HG03460 (cell line): Measurements from ENCODE around the gene RPUSD2.

ENCODE experiments used
- ATAC-seq: cut with Tn5 transposase; IDR thresholded peaks from one replicate; pipeline ENCODE4 v1.9.1; 2021; ENCODE audit not compliant: unreplicated experiment

RPUSD2 gene

DNA sequence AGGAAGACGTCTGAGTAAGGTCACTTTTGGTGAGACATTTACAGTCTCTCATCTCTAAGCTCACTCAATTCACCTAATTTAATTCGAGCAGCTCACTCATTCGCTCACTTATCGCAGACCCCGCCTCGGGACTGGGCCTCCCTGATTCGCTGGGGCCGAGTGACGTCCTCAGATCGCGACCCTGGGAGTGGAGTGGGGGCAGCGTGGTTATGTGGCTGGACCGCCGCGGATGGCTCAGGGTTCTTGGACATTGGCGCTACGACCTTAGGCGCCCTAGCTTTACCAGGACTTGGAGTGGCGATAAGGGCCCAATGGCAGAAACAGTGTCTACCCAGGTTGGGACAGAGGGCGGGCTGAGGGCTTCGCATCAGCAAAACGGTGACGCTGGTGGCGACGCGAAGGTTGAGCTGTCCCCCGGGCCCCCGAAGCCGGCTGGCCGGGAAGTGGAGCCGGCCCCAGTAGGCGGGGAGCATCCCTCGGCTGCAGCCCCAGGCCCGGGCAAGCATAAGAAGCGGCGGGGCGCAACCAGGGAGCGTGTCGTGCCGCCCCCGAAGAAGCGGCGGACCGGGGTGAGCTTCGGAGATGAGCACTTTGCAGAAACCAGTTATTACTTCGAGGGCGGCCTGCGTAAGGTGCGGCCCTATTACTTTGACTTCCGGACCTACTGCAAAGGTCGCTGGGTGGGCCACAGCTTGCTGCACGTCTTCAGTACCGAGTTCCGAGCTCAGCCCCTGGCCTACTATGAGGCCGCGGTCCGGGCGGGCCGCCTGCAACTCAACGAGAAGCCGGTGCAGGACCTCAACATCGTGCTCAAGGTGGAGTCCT lies at the start of gene RPUSD2:
TSS of gene RPUSD2 (plus strand) at position 171 of the 825 bp plus-strand sequence. CDS start at position 210, 39 bp downstream.
- peak; percentile 44 for ATAC-seq

DNA sequence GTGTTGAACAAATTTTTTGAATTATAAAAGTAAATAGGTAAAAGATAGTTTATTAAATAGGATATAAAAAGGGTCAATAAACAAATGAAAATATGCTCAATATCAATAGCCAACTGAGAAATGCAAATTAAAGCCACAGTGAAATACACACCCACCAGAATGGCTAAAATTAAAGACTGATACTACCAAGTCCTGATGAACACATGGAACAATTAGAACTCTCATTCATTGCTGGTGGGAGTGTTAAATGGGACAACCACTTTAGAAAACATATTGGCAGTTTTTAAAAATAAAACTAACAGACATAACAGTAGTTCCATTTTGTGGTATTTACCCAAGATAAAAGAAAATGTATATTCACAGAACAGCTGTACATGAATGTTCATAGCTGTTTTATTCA lies 45.5 kb upstream of the RPUSD2 start:
- no peak for ATAC-seq

DNA sequence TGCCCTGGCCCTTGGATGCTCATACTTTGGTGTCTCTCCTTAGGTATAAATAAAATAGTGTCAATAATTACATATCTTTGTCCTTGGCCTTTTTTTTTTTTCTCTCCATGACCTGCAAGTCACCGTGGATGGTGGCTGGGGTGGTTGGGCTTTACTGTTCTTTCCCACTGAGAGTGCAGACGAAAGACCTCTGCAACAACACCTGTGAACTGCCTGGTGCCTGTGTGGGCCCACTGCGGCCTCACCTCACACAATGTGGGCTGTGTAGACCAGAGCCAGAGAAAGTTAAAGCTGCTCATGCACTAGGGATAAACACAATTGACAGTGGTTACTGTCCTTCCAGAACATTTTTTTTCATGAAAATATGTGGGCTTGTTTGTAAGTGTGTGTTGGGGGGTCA lies 43.2 kb upstream of the RPUSD2 start:
- ATAC-seq, result no peak

DNA sequence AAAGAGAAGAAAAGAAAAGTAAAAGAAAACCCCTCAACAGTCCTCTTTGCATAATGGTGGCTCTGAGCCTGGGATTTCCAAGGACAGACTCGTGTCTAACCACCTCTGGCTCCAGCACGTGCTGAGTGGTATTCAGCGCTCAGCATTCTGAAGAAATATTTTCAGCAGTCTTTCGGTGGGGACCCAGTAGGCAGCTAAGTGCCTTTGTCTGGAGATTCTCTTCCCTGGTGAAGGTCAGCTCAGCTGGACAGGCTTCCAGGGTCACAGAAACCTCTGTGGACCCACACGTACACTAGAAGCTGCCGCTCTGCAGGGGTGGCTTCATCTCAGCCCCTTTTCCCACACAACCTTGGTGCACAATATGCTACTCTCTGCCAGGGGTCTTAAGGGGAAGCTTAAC lies 40.3 kb upstream of the RPUSD2 start:
- no peak for ATAC-seq

- ATAC-seq, result no peak
These were observed 35.2 kb upstream of the RPUSD2 start for GRCh38 chr15:40533763-40534364.

- ATAC-seq, result no peak
These were observed 34.7 kb upstream of the RPUSD2 start for GRCh38 chr15:40534371-40534770.

DNA sequence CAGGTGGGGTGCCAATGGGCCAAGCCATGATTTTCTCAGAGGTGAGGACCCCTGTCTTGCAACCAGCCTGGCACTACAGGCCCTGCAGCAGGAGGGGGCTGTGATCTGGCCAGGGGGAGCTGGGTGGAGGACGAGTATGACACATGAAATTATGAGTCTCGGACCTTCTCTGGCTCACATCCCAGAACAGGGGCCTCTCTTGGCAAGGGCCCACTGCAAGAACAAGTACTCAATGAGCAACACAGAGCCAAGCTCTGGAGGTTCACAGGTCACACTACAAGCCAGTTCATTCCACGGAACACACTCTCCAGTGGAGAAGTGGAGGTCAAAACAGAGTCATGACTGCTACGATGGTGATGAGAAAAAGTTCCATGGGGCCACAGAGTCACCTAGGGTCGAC lies 32.6 kb upstream of the RPUSD2 start:
- ATAC-seq, result no peak

- ATAC-seq, result no peak
These were observed 30.1 kb upstream of the RPUSD2 start for GRCh38 chr15:40538976-40539375.

DNA sequence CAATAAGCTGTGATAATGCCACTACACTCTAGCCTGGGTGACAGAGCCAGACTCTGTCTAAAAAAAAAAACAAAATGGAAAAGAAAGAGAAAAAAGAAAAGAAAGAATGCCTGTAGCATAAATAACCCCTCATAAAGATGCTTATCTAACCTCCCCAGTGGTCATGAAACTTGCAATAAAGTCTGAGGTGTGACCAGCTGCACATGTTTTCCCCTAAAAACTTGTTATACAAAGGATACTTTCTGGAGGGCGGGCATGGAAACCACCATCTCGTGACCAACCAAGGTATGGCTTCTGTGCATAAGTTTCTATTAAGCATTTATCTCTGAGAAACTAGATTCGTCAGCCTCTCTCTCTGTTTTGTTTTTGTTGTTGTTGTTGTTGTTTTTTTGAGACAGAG lies 26.0 kb upstream of the RPUSD2 start:
- peak; percentile 30 for ATAC-seq

DNA sequence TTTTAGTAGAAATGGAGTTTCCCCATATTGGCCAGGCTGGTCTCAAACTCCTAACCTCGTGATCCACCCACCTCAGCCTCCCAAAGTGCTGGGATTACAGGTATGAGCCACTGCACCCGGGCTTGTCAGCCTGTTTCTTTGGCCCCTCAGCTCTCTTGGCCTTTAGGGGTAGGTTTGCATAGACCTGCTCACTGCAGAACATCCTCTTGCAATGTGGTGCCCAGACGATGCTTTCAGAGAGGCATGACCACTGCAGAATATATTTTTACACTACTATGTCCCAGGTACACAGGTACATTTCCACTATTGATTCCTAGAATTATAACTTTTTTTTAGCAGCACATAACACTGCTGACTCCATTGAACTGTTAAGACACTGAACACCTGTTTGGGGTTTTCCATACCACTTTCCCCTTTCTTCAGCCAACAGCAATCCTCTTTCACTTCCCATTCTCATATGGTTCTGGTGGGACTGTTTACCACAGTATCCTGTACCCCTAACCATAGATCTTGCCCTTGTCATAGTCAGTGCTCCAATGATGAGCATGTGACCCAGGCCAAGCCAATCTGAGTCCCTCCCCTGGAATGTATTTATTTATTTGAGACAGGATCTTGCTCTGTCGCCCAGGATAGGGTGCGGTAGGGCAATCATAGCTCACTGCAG lies 25.3 kb upstream of the RPUSD2 start:
- ATAC-seq, result peak; percentile 79

DNA sequence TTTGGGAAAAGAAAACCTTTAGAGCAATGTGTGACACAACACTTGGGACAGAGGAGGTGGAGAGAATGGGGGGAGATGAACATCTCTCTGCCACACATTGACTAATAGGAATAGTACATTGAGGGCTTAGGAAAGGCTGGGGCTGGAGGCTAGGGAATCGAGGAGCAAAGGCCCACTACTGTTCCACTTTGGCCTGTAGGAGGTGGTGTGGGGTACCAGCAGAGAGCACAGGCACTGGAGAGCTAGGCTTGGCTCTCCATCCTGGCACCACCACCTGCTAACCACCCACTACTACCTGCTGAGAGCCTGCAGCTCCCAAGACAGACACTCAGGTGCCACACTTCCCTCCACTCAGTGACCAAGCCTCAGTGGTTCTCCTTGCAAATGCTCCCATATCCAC lies 23.6 kb upstream of the RPUSD2 start:
- no peak for ATAC-seq

GRCh38 chr15:40548610-40549009 lies 20.5 kb upstream of the RPUSD2 start:
- ATAC-seq, result no peak

DNA sequence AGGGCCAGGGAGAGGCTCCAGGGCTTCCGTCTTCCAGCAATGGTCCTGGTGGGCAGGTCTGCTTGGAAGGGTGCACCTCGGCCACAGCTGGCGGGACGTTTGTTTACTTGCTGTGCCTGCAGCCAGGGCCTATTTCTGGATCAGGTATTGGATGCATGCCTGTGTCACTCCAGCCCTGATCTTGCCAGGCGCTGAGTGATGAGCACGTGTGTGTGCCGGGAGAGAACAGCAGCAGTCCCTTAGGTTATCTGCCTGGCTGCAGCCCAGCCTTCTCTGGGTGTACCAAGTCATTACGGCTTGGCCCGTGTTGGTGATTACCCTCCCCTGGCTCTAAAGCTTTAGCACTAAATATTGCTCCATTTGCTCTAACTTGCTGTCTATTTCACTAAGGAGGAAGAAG lies 19.2 kb upstream of the RPUSD2 start:
- peak; percentile 11 for ATAC-seq

- peak; percentile 79 for ATAC-seq
These were observed 18.6 kb upstream of the RPUSD2 start for GRCh38 chr15:40550341-40551037.

DNA sequence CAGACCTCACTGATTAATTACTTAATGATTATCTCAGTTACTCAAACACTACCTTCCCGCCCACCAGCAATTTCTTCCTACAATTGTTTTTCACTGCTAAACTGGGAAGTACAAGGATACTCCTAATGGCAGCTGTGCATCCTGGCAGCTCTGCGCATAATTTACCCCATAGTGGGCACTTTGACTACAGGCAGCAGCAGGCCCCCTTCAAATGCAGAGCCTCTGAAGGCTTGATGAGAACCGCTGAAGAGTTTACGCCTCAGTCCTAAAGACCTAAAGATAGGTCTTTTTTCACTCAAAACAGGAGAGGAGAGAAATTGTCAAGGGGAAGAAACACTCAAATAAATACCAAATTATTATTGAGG lies 15.0 kb upstream of the RPUSD2 start:
- no peak for ATAC-seq

DNA sequence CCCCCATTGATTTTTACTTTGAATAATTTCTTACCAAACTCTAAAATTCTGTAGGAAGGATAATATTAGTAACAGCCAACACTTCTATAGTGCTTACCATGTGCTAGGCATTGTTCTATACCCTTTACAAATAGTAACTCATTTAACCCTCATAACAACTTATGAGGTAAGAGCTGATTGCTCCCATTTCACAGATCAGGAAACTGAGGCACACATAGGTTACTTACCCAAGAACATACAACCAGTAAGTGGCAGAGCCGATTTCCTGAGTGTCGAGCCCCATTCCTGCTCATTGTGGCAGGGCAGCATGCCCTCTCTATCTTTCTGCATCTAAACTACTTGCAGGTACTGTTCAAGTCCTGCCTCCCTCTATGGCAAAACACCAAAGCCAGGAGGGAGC lies 13.2 kb upstream of the RPUSD2 start:
- no peak for ATAC-seq

- ATAC-seq, result no peak
These were observed 10.0 kb upstream of the RPUSD2 start for GRCh38 chr15:40558952-40559742.

GRCh38 chr15:40562691-40563090 lies 6.4 kb upstream of the RPUSD2 start:
- ATAC-seq, result no peak

- ATAC-seq, result no peak
These were observed 5.7 kb upstream of the RPUSD2 start for GRCh38 chr15:40563426-40563825.

GRCh38 chr15:40564591-40565332 lies 4.3 kb upstream of the RPUSD2 start, which contains the start of gene CCDC32:
CCDC32 (minus strand) TSS chr15:40565042; CDS start chr15:40563015, 2,027 bp downstream.
- peak; percentile 89 for ATAC-seq
